NT2/D1 (cell line): Measurements from ENCODE around the gene NR0B2.

Experiments used
- DNase-seq: peaks from one replicate; pipeline ENCODE4 v3.0.0-alpha.2; 2011; ENCODE audit warnings: low read depth, low spot score
- H3K27me3 ChIP-seq: 2 replicates; pipeline ENCODE4 v1.6.0; 2011; ENCODE audit warnings: mild to moderate bottlenecking; ENCODE audit not compliant: insufficient read length, insufficient read depth
- H3K36me3 ChIP-seq: 2 replicates; pipeline ENCODE4 v1.6.1; 2011; ENCODE audit warnings: mild to moderate bottlenecking, low read length, mixed read lengths; ENCODE audit not compliant: insufficient read depth, insufficient read length
- H3K4me1 ChIP-seq: 2 replicates; pipeline ENCODE4 v1.5.1; 2011; ENCODE audit not compliant: insufficient read depth, insufficient read length
- H3K4me3 ChIP-seq: 2 replicates; pipeline ENCODE4 v1.5.1; 2011; ENCODE audit warnings: low read depth; ENCODE audit not compliant: insufficient read length
- H3K9ac ChIP-seq: 2 replicates; pipeline ENCODE4 v1.6.0; 2011; ENCODE audit warnings: low read depth; ENCODE audit not compliant: insufficient read length
- H3K9me3 ChIP-seq: 2 replicates; pipeline ENCODE4 v1.5.1; 2011; ENCODE audit warnings: mild to moderate bottlenecking, low read length; ENCODE audit not compliant: insufficient read depth
- SUZ12 ChIP-seq: IDR thresholded peaks from 2 replicates; pipeline ENCODE4 v1.6.1; 2011; ENCODE audit not compliant: insufficient read length, insufficient read depth; ENCODE audit errors: extremely low read depth
- YY1 ChIP-seq: IDR thresholded peaks from 2 replicates; pipeline ENCODE4 v1.6.1; 2011; ENCODE audit not compliant: insufficient read length, insufficient read depth
- ZNF274 ChIP-seq: IDR thresholded peaks from 2 replicates; pipeline ENCODE4 v1.6.1; 2011; ENCODE audit warnings: mild to moderate bottlenecking, low read depth, low read length

The NR0B2 gene

GRCh38 chr1:26945728-26946127, 32.0 kb upstream of the NR0B2 start:
- H3K4me3 ChIP-seq, result no peak overlapping the region
- TF ChIP-seq YY1 (no peak), ZNF274 (no peak), SUZ12 (no peak)
- H3K27me3 ChIP-seq, result no peaks in the 10 kb centered on the region
- H3K9ac ChIP-seq, result no peak overlapping the region
- H3K4me1 ChIP-seq, result peaks cover 2% of the 10 kb centered on the region
- H3K36me3 ChIP-seq, result peaks cover 73% of the 10 kb centered on the region
- H3K9me3 ChIP-seq, result no peaks in the 10 kb centered on the region
- DNase-seq, result no peak

DNA sequence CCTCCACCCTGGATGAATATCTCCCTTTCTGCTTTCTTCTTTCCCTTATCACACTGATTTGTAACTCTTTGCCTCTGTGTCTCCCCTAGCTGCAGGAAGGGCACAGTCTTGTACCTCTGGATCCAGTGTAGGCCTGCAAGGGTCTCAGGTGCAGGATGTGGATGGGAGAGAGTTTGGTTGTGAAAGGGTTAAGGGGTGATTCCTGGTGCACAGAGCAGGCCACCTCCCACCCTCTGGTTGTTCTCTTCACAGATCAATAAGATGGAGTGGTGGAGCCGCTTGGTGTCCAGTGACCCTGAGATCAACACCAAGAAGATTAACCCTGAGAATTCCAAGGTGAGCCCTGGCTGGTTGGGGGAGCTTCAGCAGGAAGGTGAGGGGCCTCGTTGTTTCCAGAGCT, 31.4 kb upstream of the NR0B2 start:
- no peak overlapping the region for H3K4me3 ChIP-seq
- TF ChIP-seq YY1 (no peak), SUZ12 (no peak), ZNF274 (no peak)
- no peaks in the 10 kb centered on the region for H3K9me3 ChIP-seq
- no peak for DNase-seq
- peaks cover 76% of the 10 kb centered on the region for H3K36me3 ChIP-seq
- H3K9ac ChIP-seq, result no peak overlapping the region
- H3K4me1 ChIP-seq, result peaks cover 2% of the 10 kb centered on the region
- no peaks in the 10 kb centered on the region for H3K27me3 ChIP-seq

GRCh38 chr1:26942656-26943055, 28.9 kb upstream of the NR0B2 start:
- H3K9ac ChIP-seq, result no peak overlapping the region
- no peak for DNase-seq
- H3K36me3 ChIP-seq, result peaks cover 89% of the 10 kb centered on the region

DNA sequence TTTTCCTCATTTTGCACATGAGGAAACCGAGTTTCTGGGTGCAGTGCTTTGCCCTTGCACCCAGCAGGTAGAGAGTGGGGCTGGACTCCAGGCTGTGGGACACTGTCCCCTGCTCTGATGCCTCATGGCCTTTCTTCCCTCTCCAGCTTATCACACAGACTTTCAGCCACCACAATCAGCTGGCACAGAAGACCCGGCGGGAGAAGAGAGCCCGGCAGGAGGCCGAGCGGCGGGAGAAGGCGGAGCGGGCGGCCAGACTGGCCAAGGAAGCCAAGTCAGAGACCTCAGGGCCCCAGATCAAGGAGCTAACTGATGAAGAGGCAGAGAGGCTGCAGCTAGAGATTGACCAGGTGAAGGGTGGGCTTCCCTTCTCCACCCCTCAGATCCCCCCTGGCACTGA, 27.5 kb upstream of the NR0B2 start:
- Histone ChIP-seq H3K4me3 (no peak overlapping the region), H3K9me3 (no peaks in the 10 kb centered on the region), H3K27me3 (no peaks in the 10 kb centered on the region), H3K36me3 (peaks cover 92% of the 10 kb centered on the region), H3K9ac (no peak overlapping the region), H3K4me1 (peaks cover 2% of the 10 kb centered on the region)
- DNase-seq, result no peak
- TF ChIP-seq SUZ12 (no peak), ZNF274 (no peak), YY1 (no peak)

More at GRCh38 chr1:26942656-26943055, 28.9 kb upstream of the NR0B2 start:
- peaks cover 2% of the 10 kb centered on the region for H3K4me1 ChIP-seq
- H3K27me3 ChIP-seq, result no peaks in the 10 kb centered on the region
- TF ChIP-seq YY1 (no peak), ZNF274 (no peak), SUZ12 (no peak)
- no peak overlapping the region for H3K4me3 ChIP-seq
- no peaks in the 10 kb centered on the region for H3K9me3 ChIP-seq

DNA sequence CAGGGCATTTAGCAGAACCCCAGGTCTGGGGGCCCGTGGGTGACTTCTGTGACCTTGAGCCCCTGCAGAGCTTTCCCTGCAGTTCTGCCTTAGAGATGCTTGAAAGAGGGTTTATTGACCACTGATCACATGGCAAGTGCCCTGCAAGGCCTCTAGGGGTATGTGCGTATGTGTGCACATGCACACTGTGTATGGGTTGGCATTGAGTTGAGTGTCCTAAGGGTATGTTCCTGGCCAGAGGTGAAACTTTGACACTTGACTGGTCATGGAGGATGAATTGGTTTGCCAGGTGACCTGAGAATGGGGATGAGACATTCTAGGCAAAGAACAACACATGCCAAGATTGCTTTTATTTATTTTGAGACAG, 24.9 kb upstream of the NR0B2 start:
- DNase-seq, result no peak
- Histone ChIP-seq H3K4me1 (peaks cover 3% of the 10 kb centered on the region), H3K9me3 (no peaks in the 10 kb centered on the region), H3K36me3 (peaks cover 84% of the 10 kb centered on the region), H3K9ac (no peak overlapping the region), H3K4me3 (no peak overlapping the region), H3K27me3 (no peaks in the 10 kb centered on the region)
- TF ChIP-seq SUZ12, result no peak
- TF ChIP-seq YY1, result no peak

- H3K27me3 ChIP-seq, result no peaks in the 10 kb centered on the region
- TF ChIP-seq YY1 (no peak), SUZ12 (no peak), ZNF274 (no peak)
- peaks cover 83% of the 10 kb centered on the region for H3K36me3 ChIP-seq
- H3K4me1 ChIP-seq, result peaks cover 3% of the 10 kb centered on the region
- no peak for DNase-seq
- H3K9me3 ChIP-seq, result no peaks in the 10 kb centered on the region
- H3K4me3 ChIP-seq, result no peak overlapping the region
- no peak overlapping the region for H3K9ac ChIP-seq
Observed at GRCh38 chr1:26938004-26938658, 24.4 kb upstream of the NR0B2 start.

DNA sequence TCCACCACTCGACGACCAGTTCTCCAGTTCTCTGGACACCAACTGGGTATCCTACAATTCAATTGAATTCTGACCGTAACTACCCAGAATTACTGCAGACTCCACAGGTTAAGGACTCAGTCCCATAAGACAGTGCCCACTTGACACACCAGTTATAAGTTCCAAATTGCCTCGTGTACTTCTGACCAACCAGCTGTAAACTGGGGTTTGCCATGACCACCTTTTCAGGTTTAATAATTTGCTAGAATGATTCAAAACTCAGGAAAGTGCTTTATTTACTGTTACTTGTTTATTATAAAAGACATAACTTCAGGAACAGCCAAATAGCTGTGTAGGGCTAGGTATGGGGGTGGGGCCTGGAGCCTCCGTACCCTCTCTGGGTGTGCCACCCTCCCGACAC, 23.0 kb upstream of the NR0B2 start:
- DNase-seq, result no peak
- H3K4me1 ChIP-seq, result peaks cover 1% of the 10 kb centered on the region
- H3K36me3 ChIP-seq, result peaks cover 84% of the 10 kb centered on the region
- H3K9me3 ChIP-seq, result no peaks in the 10 kb centered on the region
- H3K9ac ChIP-seq, result no peak overlapping the region
- H3K27me3 ChIP-seq, result no peaks in the 10 kb centered on the region
- no peak overlapping the region for H3K4me3 ChIP-seq
- TF ChIP-seq YY1 (no peak), SUZ12 (no peak), ZNF274 (no peak)

DNA sequence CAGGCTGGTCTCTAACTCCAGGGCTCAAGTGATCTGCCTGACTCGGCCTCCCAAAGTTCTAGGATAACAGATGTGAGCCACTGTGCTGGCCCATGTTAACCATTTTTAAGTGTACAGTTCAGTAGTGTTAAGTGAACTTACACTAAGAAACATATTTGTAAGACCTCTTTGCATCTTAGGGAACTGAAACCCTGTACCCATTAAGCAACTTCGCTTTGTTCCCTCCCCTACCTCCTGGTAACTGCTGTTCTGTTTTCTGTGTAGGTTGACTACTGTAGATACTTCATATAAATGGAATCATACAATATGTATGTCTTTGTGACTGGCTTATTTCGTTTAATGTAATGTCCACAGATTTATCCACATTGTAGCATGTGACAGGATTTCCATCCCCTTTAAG, 18.8 kb upstream of the NR0B2 start:
- H3K36me3 ChIP-seq, result peaks cover 82% of the 10 kb centered on the region
- no peak overlapping the region for H3K4me3 ChIP-seq
- H3K27me3 ChIP-seq, result no peaks in the 10 kb centered on the region
- no peak for DNase-seq
- TF ChIP-seq YY1, result no peak
- no peak for TF ChIP-seq ZNF274
- TF ChIP-seq SUZ12, result no peak
- H3K9me3 ChIP-seq, result no peaks in the 10 kb centered on the region
- no peak overlapping the region for H3K9ac ChIP-seq
- H3K4me1 ChIP-seq, result peaks cover 1% of the 10 kb centered on the region
